Measurements from ENCODE around the gene SIRT7. TPM values are rescaled to one million over a fixed set of nuclear protein-coding genes. Genes with fewer than 3 reads are reported as not detected.

Gene SIRT7
- polyA plus RNA-seq, 12 donors: 4.1 to 15.8 (median 6.4) TPM; not detected in 1

GRCh38 chr17:81907219-81908145 lies 10.5 kb downstream of the SIRT7 start:
- DNase-seq: no peak

GRCh38 chr17:81906476-81907218 lies 11.3 kb downstream of the SIRT7 start:
- DNase-seq: no peak

- no peak for DNase-seq
Measured at GRCh38 chr17:81905993-81906392, 12.0 kb downstream of the SIRT7 start.

- DNase-seq: no peak
Measured at GRCh38 chr17:81905424-81905875, 12.5 kb downstream of the SIRT7 start.

GRCh38 chr17:81904600-81905423 lies 13.2 kb downstream of the SIRT7 start:
- no peak for DNase-seq

- no peak for DNase-seq
Measured at GRCh38 chr17:81903896-81904599, 13.9 kb downstream of the SIRT7 start.

- no peak for DNase-seq
Measured at GRCh38 chr17:81903415-81903831, 14.6 kb downstream of the SIRT7 start.

GRCh38 chr17:81902653-81903414 lies 15.1 kb downstream of the SIRT7 start:
- no peak for DNase-seq

GRCh38 chr17:81902023-81902652 lies 15.8 kb downstream of the SIRT7 start, which contains the start of gene NPB:
Gene NPB (plus strand): TSS chr17:81902238. CDS start chr17:81902278, 40 bp downstream.
- DNase-seq: no peak

GRCh38 chr17:81901167-81902022 lies 16.6 kb downstream of the SIRT7 start:
- no peak for DNase-seq

- no peak for DNase-seq
Measured at GRCh38 chr17:81900181-81900820, 17.7 kb downstream of the SIRT7 start.

GRCh38 chr17:81899514-81900166 lies 18.3 kb downstream of the SIRT7 start:
- DNase-seq: no peak

GRCh38 chr17:81898885-81899284 lies 19.1 kb downstream of the SIRT7 start:
- no peak for DNase-seq

GRCh38 chr17:81898029-81898866 lies 19.7 kb downstream of the SIRT7 start:
- no peak for DNase-seq

- DNase-seq: no peak
Measured at GRCh38 chr17:81895400-81895799, 22.6 kb downstream of the SIRT7 start.

- DNase-seq: no peak
Measured at GRCh38 chr17:81891303-81891552, 26.7 kb downstream of the SIRT7 start.
